IPS-NIHi7 (cell line): ENCODE results near the gene SMLR1.
"Not testable (repeated sequence)": the region's sequence is repeated elsewhere in the genome, so short reads cannot be mapped to it uniquely, and the experiment has no call there.

ENCODE experiments used
- DNase-seq: peaks from one replicate; pipeline ENCODE4 v3.0.0; 2012; ENCODE audit warnings: mixed read lengths; ENCODE audit errors: extremely low spot score

SMLR1 gene

DNA sequence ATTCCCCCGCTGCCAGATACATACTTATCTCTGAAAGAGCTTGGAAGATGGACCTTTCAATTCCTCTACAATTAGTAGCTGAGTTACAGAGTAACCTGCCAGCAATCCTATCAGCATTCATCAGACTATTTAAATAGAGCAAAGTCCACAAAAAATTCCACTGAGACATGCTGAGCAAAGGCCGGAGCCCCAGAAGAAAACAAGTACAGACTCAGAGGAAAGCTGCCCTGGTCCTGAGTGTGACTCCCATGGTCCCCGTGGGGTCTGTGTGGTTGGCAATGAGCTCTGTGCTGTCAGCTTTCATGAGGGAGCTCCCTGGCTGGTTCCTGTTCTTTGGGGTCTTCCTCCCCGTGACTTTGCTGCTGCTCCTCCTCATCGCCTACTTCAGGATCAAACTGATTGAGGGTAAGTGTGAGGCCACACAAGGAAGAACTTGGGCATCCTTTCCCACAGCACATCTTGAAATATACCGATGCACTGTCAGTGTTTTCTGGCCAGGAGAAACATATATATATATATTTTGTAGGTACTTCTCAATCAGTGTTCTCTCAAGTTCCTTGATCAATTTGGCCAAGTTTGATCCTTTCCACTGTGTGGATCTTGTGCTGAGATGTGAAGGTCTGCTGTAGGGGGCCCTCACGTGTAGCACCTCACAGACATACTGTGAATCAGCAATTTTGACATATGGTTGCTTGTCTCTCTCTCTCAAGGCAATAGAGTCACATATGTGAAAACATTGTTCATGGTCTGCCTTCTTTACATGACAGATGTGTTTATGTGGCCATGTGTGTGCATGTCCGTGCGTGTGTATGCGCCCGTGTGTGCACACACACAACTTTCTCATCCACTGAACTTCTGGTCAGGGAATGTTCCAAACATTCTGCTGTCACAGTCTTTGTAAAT, at the start of gene SMLR1:
Gene SMLR1, plus strand, starts transcription at position 160 of the 903 bp plus-strand sequence. Its CDS starts 8 bp downstream, at position 168.
- DNase-seq: no peak

DNA sequence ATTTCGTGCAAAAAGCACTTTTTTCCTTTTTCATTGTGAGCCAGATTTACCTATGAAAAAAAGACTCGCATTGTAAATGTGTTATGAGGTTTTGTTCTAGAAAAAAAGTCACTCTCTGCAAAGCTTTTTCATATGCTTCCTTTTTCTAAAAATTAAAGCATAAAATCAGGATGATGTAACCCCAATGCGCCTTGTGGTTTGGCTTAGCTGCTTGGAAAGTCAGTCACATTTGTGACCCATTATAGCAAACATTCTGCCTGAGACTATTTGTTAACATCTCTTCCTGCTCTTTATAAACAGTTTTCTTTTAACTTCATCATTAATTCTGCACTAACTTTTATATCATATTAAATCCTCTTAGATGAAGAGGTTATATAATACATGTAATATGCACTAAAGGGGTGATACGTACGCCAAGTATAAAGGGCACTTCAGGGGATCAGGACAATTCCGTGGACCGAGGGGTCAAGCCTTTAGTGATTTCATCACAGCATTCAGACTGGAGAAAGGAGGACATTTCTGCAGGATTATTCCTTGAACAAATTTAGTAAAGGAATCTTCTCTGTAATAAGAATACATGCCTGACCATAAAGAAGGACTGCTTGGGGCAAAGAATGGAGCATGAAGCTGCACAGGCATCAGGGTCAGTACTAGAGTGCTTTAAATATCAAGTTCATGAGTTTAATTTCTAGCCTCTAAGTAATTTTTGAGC, 48.1 kb upstream of the SMLR1 start:
- no peak for DNase-seq

- no peak for DNase-seq
These were observed 47.6 kb upstream of the SMLR1 start for GRCh38 chr6:130779658-130780033.

DNA sequence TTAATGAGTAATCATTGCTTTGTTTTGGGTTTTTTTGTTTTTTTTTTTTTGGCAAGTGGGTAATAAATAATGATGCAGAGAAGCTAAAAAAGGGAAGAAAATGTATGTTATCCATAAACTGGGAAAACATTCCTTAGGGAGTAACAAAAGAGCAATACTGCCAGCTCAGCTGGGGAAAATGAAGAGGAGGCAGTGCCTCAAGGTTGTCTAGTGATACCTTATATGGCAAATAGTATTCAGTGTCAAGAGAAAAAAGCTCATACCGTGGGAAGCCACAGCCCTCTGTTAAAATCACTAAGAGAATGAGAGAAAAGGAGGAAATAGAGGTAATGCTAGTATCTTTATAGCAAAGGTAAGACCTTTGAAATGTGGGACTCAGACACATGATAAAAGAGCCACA, 47.1 kb upstream of the SMLR1 start:
- DNase-seq: no peak

DNA sequence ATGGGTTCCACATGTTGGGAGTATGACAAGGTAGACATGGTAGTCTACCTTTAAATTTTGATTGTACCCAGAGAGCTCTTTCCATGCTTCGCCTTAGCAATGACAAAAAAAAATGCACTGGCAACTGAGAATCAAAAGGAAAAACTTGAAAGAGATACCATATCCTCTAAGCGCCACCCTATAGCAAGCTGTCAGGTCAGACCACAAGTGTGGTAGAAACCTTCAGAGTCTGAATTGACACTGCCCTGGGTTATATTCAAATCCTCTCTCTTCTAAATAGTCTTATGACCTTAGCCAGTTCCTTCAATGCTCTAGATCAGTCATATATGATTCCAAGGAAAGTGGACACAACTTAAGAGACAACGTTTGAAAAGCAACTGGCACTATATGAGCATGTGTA, 45.6 kb upstream of the SMLR1 start:
- no peak for DNase-seq

DNA sequence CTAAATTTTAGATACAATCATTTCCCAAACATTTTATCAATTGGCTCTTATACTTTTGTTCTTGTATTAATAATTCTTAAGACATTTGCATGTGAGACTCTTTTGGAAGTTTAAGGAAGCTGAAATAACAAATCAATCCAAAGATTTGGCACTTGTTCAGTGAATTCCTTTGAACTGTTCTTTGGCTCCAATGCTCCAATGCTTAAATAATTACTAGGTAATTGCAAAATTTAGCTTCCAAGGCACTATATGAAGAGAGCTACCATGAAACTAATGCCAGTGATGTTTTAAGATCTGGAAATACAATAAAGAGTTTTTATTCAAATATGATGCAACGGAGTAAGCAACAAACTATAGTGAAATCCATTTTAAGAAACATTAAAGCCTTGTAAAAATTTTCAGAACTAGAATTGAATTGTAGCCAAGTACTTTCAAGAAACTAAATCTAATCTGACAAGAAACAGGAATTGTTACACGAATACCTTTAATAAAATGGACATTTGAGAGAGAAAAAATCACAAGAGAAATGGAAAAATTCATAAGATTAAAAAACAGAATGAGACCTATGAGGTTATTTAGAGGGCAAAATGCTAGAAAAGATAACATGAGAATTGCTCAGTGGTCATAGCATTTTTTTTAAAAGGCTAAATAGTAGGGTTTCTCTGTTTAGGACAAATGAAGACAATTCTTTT, 43.6 kb upstream of the SMLR1 start:
- no peak for DNase-seq

- no peak for DNase-seq
These were observed 39.3 kb upstream of the SMLR1 start for GRCh38 chr6:130787726-130788500.

GRCh38 chr6:130788954-130789353, 38.3 kb upstream of the SMLR1 start:
- no peak for DNase-seq

DNA sequence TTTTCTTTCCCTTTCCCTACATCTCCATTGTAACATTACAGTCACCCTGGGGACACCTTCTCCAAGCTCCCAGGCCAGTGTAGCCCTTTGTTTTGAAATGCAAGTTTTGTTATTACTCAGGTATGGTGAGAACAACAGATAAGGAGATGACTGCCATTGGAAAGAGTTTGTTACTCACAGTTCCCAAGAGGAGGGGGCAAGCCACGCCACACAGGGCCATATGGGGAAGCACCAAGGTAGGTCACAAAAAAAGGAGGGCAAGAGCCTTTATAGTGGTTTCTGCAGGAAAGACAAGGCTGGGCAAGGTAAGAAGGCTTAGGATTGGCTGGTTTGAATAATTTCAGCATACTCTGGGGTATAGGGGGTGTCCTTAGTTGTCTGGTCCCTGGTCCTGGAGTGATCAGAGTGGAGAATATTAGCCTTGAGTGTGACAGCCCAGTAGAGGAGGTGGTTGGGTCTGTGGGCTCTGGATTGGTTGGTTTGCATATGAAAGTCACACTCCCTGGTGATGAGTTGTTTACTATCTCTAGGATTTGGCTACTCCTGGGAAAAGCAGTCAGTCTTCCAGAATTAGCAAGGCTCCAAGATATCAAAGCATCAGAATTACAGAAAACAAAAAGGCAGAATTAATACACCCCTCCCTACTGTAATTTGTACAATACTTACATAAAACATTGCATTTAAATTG, 33.1 kb upstream of the SMLR1 start:
- no peak for DNase-seq

DNA sequence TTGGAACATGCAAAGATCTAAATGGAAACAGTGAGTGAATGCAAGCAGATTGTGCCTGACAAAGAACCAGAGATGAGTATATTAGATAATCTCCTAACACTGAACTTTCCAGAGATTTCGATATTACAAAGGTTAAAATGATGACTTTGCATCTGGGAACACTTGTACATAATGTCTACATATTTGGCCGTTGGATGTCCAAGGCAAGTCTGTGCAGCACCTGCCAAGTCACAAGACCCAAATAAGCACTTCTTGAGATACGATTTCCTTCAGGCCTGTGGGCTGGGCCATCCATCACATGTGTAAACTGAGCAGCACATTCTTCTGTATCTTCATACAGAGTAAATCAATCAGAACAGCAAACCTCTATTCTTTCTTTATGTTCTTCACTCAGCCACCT, 32.5 kb upstream of the SMLR1 start:
- DNase-seq: no peak

- no peak for DNase-seq
These were observed 30.8 kb upstream of the SMLR1 start for GRCh38 chr6:130796313-130796905.

GRCh38 chr6:130797061-130797460, 30.1 kb upstream of the SMLR1 start:
- no peak for DNase-seq

DNA sequence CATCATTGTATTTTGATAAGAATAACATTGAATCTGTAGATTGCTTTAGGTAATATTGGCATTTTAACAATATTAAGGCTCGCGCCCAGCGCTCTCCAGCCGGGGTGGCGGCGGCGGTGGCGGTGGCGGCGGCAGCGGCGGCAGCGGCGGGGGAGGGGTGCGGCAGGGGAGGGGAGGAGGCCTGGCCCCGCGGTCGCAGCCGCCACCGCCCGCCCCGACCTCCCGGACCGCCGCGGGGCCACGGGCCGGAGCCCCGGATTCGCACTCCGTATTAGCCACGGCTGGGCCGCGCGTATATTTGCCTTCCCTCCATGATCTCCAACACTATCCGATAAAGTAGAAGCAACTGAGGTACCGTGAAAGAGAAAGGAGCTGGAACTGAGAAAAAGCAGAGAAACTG, 25.8 kb upstream of the SMLR1 start:
- DNase-seq: not testable (repeated sequence)

- no peak for DNase-seq
These were observed 16.7 kb upstream of the SMLR1 start for GRCh38 chr6:130810307-130811030.

DNA sequence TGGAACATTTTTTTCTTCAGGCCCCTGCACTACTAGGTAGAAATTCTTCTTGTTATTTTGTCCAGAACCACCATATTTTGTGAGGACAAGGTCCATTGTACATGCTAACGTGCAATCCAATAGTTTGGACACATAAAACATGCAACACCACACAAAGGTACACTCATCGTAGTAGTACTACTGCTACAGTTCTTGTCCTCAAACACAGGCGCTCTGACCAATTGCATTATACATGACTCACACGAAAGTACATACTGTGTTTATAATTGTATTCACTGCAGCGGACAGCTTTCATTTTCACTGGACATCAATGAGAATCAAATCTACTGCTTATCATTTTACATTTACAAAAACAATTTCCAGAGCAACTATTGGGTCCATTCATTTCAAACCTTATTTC, 15.3 kb upstream of the SMLR1 start:
- no peak for DNase-seq

DNA sequence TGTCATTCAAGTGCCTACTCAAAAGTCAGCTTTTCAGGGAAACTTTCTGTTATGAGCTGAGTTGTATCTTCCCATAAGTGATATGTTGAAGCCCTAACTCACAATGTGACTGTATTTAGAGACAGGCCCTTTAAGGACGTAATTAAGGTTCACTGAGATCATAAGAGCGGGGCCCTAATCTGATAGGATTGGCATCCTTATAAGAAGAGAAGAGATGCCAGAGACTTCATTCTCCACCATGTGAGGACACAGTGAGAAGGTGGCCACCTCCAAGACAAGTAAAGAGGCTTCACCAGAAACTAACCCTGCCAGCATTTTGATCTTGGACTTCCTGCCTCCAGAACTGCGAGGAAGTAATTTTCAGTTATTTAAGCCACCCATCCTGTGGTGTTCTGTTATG, 12.7 kb upstream of the SMLR1 start:
- no peak for DNase-seq

GRCh38 chr6:130815200-130816071, 11.8 kb upstream of the SMLR1 start:
- no peak for DNase-seq

DNA sequence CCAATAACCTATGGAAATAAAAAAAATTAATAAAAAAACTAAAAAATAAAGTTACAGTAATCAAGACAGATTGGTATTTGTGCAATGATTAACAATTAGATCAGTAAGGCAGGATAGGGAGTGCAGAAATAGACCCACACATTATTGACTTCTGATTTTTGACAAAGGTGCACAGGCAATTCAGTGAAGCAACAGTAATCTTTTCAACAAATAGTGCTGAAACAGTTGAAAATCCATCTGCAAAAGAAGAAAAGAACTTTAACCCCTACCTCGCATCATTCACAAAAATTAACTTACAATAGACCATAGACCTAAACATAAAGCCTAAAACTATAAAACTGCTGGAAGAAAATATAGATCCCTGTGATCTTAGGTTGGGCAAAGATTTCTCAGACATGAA, 4.5 kb upstream of the SMLR1 start:
- no peak for DNase-seq
